HUES64 (cell line): Measurements from ENCODE around the gene NKX6-1.

Experiments used
- H3K27ac ChIP-seq: 2 replicates; pipeline ENCODE4 v1.7.0; 2013; ENCODE audit warnings: low read depth, low read length, inconsistent platforms
- H3K27me3 ChIP-seq: 2 replicates; pipeline ENCODE4 v1.6.1; 2013; ENCODE audit warnings: mild to moderate bottlenecking, low read length; ENCODE audit not compliant: insufficient read depth
- H3K36me3 ChIP-seq: 2 replicates; pipeline ENCODE4 v1.6.1; 2013; ENCODE audit warnings: mild to moderate bottlenecking, low read length; ENCODE audit not compliant: insufficient read depth
- H3K4me1 ChIP-seq: 2 replicates; pipeline ENCODE4 v1.6.1; 2013; ENCODE audit warnings: mild to moderate bottlenecking, low read length, moderate library complexity; ENCODE audit not compliant: insufficient read depth
- H3K4me3 ChIP-seq: 2 replicates; pipeline ENCODE4 v1.5.1; 2013; ENCODE audit warnings: mild to moderate bottlenecking, low read length, moderate library complexity
- H3K9ac ChIP-seq: 2 replicates; pipeline ENCODE4 v1.6.1; 2013; ENCODE audit warnings: mild to moderate bottlenecking, low read depth, low read length
- H3K9me3 ChIP-seq: 2 replicates; pipeline ENCODE4 v1.6.1; 2013; ENCODE audit warnings: low read depth, low read length; ENCODE audit not compliant: insufficient read depth
- WGBS: fragments of 150-250, 120-280 bp; methylation state at CpG from one replicate; pipeline ENCODE4 v1.1.7; 2013; ENCODE audit warnings: missing lambda C conversion rate; 5-methylcytosine and 5-hydroxymethylcytosine counted together

The NKX6-1 gene

DNA sequence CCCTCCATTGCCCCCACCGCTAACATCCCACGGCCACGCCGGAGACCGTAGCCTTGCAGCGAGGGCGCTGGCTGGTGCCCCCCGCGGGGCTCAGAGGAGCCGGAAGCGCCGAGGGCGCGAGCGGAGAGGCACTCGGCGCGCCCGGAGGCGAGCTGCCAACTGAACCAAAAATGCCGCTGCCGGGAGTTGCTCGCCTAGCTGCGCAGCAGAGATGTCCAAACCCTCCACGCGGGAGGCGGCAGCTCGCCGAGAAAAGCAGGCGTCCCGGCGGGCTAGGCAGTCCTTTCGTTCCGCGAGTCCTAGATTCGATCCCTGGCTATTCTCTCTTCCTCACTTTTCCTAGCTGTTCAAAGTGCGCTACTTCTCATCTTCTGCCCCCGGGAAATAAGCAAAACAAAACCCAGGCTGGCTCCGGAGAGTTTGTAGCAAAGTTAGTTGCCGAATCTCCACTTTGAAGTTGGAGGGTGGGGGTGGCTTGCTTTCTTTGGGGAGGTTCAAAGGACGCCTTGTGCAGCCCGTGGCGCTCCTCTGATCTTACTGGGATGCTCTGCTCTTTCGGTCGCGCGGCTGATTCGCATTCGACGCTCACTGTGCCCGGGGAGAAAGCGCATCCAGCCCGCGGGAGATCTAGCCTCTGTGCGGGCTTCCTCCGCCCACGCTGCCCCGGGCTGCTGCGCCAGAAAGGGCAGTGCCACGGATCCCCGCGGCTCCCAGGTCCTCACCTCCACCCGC, 723 bp downstream of the NKX6-1 start:
- Histone ChIP-seq H3K9me3 (no peaks in the 10 kb centered on the region), H3K27ac (no peak overlapping the region), H3K27me3 (peaks cover 98% of the 10 kb centered on the region), H3K4me1 (peaks cover 40% of the 10 kb centered on the region), H3K4me3 (peak overlapping the region; percentile 62), H3K36me3 (no peaks in the 10 kb centered on the region), H3K9ac (no peak overlapping the region)
- WGBS, result under 1% methylated on average over 63 of the region's 63 CpGs

GRCh38 chr4:84497504-84498202, 1.4 kb downstream of the NKX6-1 start:
- Histone ChIP-seq H3K27me3 (peaks cover 98% of the 10 kb centered on the region), H3K27ac (no peak overlapping the region), H3K9ac (no peak overlapping the region), H3K4me3 (peak overlapping the region; percentile 62), H3K36me3 (no peaks in the 10 kb centered on the region), H3K4me1 (peaks cover 34% of the 10 kb centered on the region), H3K9me3 (no peaks in the 10 kb centered on the region)
- WGBS, result under 1% methylated on average over 73 of the region's 73 CpGs

DNA sequence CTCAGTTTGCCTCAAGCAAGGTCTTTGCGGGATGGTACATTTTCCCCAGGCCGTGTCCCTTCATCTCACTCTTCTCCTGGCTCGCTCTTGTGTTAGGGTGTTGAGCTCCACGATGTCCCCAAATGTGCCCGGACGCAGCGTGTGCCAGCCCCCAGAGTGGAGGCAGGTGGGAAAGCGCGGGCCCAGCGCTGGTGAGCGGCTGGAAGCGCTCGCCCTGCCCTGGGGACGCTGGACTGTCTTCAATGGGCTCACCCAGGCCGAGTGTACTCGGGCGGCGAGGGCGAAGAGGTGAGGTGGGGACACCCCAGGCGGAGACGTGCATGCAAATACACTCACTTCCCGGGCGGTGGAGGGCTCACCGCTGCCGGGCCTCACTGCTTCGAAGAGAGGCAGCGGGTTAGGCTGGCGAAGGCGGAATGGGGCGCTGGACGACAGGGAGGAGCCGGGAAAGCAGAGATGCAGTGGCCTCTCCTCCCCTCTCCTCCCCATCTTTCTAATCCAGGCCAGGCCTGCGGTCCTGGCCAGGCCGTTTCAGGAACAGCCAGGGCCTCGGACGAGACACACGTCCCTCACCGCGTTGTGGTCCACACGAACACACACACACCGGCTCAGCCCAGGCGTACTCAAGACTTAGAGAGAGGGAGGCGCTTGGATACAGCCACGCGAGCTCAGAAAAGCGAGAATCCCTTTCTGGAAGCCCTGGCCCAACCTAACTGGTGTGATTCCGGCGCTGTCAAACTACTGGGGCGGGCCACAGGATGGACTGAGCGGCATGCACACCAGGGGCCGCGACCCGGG, 2.2 kb downstream of the NKX6-1 start:
- 2% methylated on average over 53 of the region's 53 CpGs for WGBS
- Histone ChIP-seq H3K4me1 (peaks cover 31% of the 10 kb centered on the region), H3K27me3 (peaks cover 98% of the 10 kb centered on the region), H3K27ac (no peak overlapping the region), H3K4me3 (peak overlapping the region; percentile 62), H3K9ac (no peak overlapping the region), H3K36me3 (no peaks in the 10 kb centered on the region), H3K9me3 (no peaks in the 10 kb centered on the region)

DNA sequence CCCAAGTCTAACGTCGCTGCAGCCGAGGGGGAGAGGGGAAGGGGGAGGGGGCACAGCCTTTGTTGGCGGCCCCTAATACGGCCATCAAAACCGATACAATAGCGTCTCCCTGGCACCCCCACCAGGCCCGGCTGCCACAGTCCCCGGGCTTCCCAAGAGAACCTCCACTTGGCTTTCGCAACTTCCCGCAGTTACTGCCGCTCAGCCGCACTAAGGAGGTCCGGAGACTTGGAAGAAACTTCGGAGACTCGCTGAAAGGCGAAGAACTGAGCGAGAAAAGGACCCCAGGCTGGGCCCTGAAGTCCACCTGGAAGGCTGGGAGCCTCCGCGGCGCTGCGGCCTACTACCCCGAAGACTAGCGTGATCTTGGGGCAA, 2.8 kb downstream of the NKX6-1 start:
- H3K4me1 ChIP-seq, result peaks cover 37% of the 10 kb centered on the region
- H3K9me3 ChIP-seq, result no peaks in the 10 kb centered on the region
- peaks cover 98% of the 10 kb centered on the region for H3K27me3 ChIP-seq
- H3K27ac ChIP-seq, result no peak overlapping the region
- WGBS, result 3% methylated on average over 24 of the region's 24 CpGs
- H3K36me3 ChIP-seq, result no peaks in the 10 kb centered on the region
- no peak overlapping the region for H3K9ac ChIP-seq
- H3K4me3 ChIP-seq, result peak overlapping the region; percentile 62

- no peaks in the 10 kb centered on the region for H3K36me3 ChIP-seq
- 19% methylated on average over 23 of the region's 23 CpGs for WGBS
- H3K4me1 ChIP-seq, result peaks cover 42% of the 10 kb centered on the region
- no peaks in the 10 kb centered on the region for H3K9me3 ChIP-seq
- H3K27ac ChIP-seq, result no peak overlapping the region
- no peak overlapping the region for H3K9ac ChIP-seq
- H3K27me3 ChIP-seq, result peaks cover 98% of the 10 kb centered on the region
- H3K4me3 ChIP-seq, result peak overlapping the region; percentile 62
Measured at GRCh38 chr4:84495794-84496261, 3.3 kb downstream of the NKX6-1 start.

- 42% methylated on average over 20 of the region's 21 CpGs for WGBS
- Histone ChIP-seq H3K4me3 (peak overlapping the region; percentile 62), H3K9ac (no peak overlapping the region), H3K27ac (no peak overlapping the region), H3K36me3 (no peaks in the 10 kb centered on the region), H3K4me1 (peaks cover 47% of the 10 kb centered on the region), H3K9me3 (no peaks in the 10 kb centered on the region), H3K27me3 (peaks cover 98% of the 10 kb centered on the region)
Measured at GRCh38 chr4:84495118-84495793, 3.8 kb downstream of the NKX6-1 start.

DNA sequence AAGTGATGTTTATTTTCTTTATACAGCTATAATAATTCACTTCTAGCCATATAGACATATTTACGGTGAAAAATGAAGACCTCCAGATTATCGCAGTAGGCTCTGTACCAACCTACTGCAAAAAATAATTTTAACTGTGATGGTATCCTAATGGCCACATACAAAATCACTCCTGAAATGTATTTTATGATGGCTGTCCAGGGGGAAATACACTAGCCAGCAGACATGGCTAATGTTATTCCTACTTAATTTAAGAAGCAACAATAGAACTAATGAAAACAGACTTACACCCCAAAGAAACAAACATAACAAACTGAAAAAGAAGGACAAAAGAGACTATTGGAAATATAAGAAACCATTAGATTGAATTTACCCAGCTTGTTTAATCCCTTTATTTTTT, 4.6 kb downstream of the NKX6-1 start:
- WGBS, result no CpG with 5 or more reads among the region's 2 CpGs
- Histone ChIP-seq H3K27me3 (peaks cover 98% of the 10 kb centered on the region), H3K36me3 (no peaks in the 10 kb centered on the region), H3K9me3 (no peaks in the 10 kb centered on the region), H3K27ac (no peak overlapping the region), H3K9ac (no peak overlapping the region), H3K4me1 (peaks cover 43% of the 10 kb centered on the region), H3K4me3 (no peak overlapping the region)

DNA sequence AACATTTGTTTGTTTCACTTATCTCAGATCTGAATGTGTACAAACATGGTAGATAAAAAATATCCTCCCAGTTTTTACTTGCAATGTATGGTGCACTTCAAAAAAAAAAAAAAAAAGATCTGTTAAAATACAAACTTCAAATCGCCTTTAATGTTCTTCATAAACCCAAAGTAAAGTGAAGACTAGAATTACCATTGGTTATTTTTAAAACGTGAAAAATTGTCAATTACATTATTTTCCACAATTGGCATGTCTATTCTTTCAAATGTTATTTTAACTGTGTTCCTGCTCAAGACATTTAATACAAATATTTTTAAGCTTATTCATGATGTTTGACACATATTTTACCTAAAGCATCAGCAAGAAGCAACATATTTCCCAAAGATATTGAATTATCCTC, 5.0 kb downstream of the NKX6-1 start:
- Histone ChIP-seq H3K9ac (no peak overlapping the region), H3K36me3 (no peaks in the 10 kb centered on the region), H3K27me3 (peaks cover 100% of the 10 kb centered on the region), H3K4me1 (peaks cover 43% of the 10 kb centered on the region), H3K27ac (no peak overlapping the region), H3K4me3 (no peak overlapping the region), H3K9me3 (no peaks in the 10 kb centered on the region)
- 40% methylated on average over 1 of the region's 2 CpGs for WGBS

- H3K9me3 ChIP-seq, result no peaks in the 10 kb centered on the region
- H3K27ac ChIP-seq, result no peak overlapping the region
- H3K27me3 ChIP-seq, result peaks cover 100% of the 10 kb centered on the region
- H3K4me1 ChIP-seq, result peaks cover 43% of the 10 kb centered on the region
- H3K4me3 ChIP-seq, result peak overlapping the region; percentile 43
- H3K36me3 ChIP-seq, result no peaks in the 10 kb centered on the region
- WGBS, result 23% methylated on average over 62 of the region's 62 CpGs
- H3K9ac ChIP-seq, result no peak overlapping the region
Measured at GRCh38 chr4:84493092-84493850, 5.8 kb downstream of the NKX6-1 start.

DNA sequence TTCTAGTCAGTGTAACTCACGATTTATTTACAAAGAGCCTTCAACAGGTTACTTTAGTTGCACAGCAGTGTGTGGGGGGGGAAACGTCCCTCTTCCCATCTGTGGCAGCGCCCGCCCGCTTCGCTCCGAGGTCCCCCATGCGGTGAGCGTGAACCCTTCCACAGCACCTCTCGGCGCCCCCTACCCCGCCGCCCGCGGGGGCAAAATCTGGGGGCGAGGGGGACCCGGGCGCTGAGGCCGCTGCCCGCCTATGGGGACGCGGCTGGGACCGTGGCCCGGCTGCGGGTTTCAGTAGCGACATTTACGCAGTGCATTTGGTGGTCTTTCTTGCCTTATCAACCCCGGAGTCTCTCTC, 6.4 kb downstream of the NKX6-1 start:
- Histone ChIP-seq H3K4me3 (peak overlapping the region; percentile 43), H3K27me3 (peaks cover 100% of the 10 kb centered on the region), H3K4me1 (peaks cover 43% of the 10 kb centered on the region), H3K36me3 (no peaks in the 10 kb centered on the region), H3K9ac (no peak overlapping the region), H3K27ac (no peak overlapping the region), H3K9me3 (no peaks in the 10 kb centered on the region)
- WGBS, result 19% methylated on average over 28 of the region's 28 CpGs
